DLD1 (cell line): ENCODE measurements around the gene ADAM22.

Source experiments
- in situ Hi-C: cut with HindIII; loops from 2 replicates; pipeline ENCODE4 v1.10.0; 2017; ENCODE audit warnings: low sequenced_read_pairs

Gene ADAM22

GRCh38 chr7:88104732-88105131, 170.7 kb downstream of the ADAM22 start:
- in situ Hi-C loops = no loop called here

- in situ Hi-C loops = no loop called here
Measured at GRCh38 chr7:88105231-88105630, 171.2 kb downstream of the ADAM22 start.

- in situ Hi-C loops = no loop called here
Measured at GRCh38 chr7:88106434-88106833, 172.4 kb downstream of the ADAM22 start.

- in situ Hi-C loops = no loop called here
Measured at GRCh38 chr7:88109612-88110011, 175.6 kb downstream of the ADAM22 start.

- in situ Hi-C loops = no loop called here
Measured at GRCh38 chr7:88111140-88111743, 177.2 kb downstream of the ADAM22 start.

GRCh38 chr7:88111954-88112471, 178.0 kb downstream of the ADAM22 start:
- in situ Hi-C loops = no loop called here

GRCh38 chr7:88115258-88115796, 181.3 kb downstream of the ADAM22 start:
- in situ Hi-C loops = no loop called here

GRCh38 chr7:88115816-88116215, 181.8 kb downstream of the ADAM22 start:
- in situ Hi-C loops = no loop called here

- in situ Hi-C loops = no loop called here
Measured at GRCh38 chr7:88116235-88116795, 182.3 kb downstream of the ADAM22 start.

GRCh38 chr7:88117325-88117724, 183.3 kb downstream of the ADAM22 start:
- in situ Hi-C loops = no loop called here

- in situ Hi-C loops = no loop called here
Measured at GRCh38 chr7:88121335-88121734, 187.3 kb downstream of the ADAM22 start.

- in situ Hi-C loops = no loop called here
Measured at GRCh38 chr7:88127637-88128290, 193.7 kb downstream of the ADAM22 start.

GRCh38 chr7:88132725-88133124, 198.7 kb downstream of the ADAM22 start:
- in situ Hi-C loops = no loop called here

GRCh38 chr7:88140947-88141346, 206.9 kb downstream of the ADAM22 start:
- in situ Hi-C loops = no loop called here

- in situ Hi-C loops = no loop called here
Measured at GRCh38 chr7:88141479-88141878, 207.4 kb downstream of the ADAM22 start.

GRCh38 chr7:88141953-88142352, 207.9 kb downstream of the ADAM22 start:
- in situ Hi-C loops = no loop called here

- in situ Hi-C loops = no loop called here
Measured at GRCh38 chr7:88146616-88147015, 212.6 kb downstream of the ADAM22 start.

GRCh38 chr7:88147341-88147740, 213.3 kb downstream of the ADAM22 start:
- in situ Hi-C loops = no loop called here

- in situ Hi-C loops = no loop called here
Measured at GRCh38 chr7:88147949-88148348, 213.9 kb downstream of the ADAM22 start.

GRCh38 chr7:88150033-88150432, 216.0 kb downstream of the ADAM22 start:
- in situ Hi-C loops = no loop called here

- in situ Hi-C loops = no loop called here
Measured at GRCh38 chr7:88151119-88151790, 217.2 kb downstream of the ADAM22 start.
